Effector CD8-positive, alpha-beta T cell (primary cell): ENCODE data around the gene KIAA0408.
"Not testable (repeated sequence)": the region's sequence is repeated elsewhere in the genome, so short reads cannot be mapped to it uniquely, and the experiment has no call there.

Experiments
- DNase-seq: peaks from one replicate; lab custom pipeline; 2025; lab: John Stamatoyannopoulos, UW

The KIAA0408 gene

GRCh38 chr6:127412016-127412415, 47.2 kb downstream of the KIAA0408 start:
- DNase-seq = not testable (repeated sequence)
